IPS-NIHi7 (cell line): ENCODE data around the gene RFPL2.
"Not testable (repeated sequence)": the region's sequence is repeated elsewhere in the genome, so short reads cannot be mapped to it uniquely, and the experiment has no call there.

Experiments
- DNase-seq: peaks from one replicate; pipeline ENCODE4 v3.0.0; 2012; ENCODE audit warnings: mixed read lengths; ENCODE audit errors: extremely low spot score

The RFPL2 gene

DNA sequence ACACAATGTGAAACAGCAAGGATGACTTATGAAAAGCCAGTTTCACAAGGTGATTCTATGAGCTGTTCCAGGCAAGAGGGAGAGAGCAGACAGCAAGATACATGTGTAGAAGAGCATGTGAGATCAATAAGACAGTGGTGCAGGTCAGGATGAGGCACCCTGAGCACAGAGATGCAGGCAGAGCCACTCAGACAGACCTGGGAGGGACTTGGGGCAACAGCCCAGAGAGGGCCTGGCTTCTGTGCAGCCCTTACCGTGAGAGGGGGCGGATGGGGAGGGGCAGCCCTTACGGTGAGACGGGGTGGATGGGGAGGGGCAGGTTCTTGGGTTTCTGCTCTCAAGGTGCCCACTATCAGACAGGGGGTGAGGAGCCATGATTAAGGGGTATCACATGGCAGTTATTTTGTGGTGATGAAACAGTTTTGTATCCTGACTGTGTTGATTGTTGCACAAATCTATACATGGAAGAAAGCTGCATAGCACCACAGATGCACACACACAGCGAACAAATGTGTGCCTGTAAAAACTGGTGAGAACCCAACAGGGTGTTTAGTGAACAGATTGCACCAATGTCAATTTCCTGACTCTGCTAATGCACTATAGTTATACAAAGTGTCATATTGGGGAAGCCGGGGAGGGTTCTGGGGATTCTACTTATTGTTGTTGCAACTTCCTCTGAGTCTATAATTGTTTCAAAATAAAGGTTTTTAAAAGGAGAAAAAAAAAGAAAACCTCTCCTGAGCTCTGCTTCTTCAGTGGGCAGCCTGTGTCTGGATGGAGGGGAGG, 40.6 kb downstream of the RFPL2 start:
- peak; percentile 25 for DNase-seq

GRCh38 chr22:32160411-32160810, 44.5 kb downstream of the RFPL2 start:
- not testable (repeated sequence) for DNase-seq

GRCh38 chr22:32158712-32159533, 46.0 kb downstream of the RFPL2 start, which contains the start of gene C22orf42:
Gene C22orf42 (minus strand): TSS chr22:32159303. CDS start chr22:32159215, 88 bp downstream.
- peak; percentile 30 for DNase-seq

- not testable (repeated sequence) for DNase-seq
Observed at GRCh38 chr22:32157632-32158031, 47.2 kb downstream of the RFPL2 start.

DNA sequence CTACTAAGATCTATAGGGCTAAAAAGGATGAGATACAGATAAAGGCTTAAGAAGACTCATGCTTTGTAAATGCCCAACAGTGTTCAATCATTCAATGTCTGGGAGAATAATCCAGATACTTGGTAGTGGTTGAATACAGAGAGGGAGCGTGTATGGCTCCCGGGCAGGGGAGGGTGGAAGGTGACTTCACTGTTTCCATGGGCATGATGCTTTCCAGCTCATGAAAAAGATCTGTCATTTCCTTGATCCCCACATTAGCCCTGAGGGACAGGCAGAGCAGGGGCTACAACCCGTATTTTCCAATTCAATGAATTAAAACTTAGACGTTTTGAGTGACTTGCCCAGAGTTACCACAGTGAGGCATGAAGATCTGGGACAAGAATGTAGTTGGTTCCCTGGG, 50.1 kb downstream of the RFPL2 start:
- not testable (repeated sequence) for DNase-seq

GRCh38 chr22:32151641-32152040, 53.2 kb downstream of the RFPL2 start:
- not testable (repeated sequence) for DNase-seq

DNA sequence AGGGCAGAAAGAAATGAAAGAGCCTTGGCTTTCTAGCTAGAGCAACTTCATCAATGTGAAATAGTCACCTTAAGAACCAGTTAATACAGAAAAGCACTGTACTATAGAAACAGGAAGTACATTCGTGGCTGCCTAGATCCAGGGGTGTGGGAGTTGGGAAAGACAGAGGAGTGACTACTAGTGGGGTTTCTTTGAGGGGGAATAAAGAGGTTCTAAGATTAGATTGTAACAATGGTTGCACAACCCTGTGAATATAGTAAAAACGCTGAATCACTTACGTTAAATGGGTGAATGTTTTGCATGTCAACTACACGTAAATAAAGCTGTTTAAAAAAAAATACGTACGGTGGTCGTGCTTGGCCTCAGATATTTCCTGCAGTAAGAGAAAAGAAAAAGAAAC, 54.2 kb downstream of the RFPL2 start:
- DNase-seq: not testable (repeated sequence)

GRCh38 chr22:32148372-32148771, 56.5 kb downstream of the RFPL2 start:
- DNase-seq: not testable (repeated sequence)

GRCh38 chr22:32147128-32147527, 57.7 kb downstream of the RFPL2 start:
- DNase-seq: not testable (repeated sequence)

- DNase-seq: no peak
Observed at GRCh38 chr22:32144496-32145274, 60.2 kb downstream of the RFPL2 start.

GRCh38 chr22:32142600-32142999, 62.3 kb downstream of the RFPL2 start:
- no peak for DNase-seq

DNA sequence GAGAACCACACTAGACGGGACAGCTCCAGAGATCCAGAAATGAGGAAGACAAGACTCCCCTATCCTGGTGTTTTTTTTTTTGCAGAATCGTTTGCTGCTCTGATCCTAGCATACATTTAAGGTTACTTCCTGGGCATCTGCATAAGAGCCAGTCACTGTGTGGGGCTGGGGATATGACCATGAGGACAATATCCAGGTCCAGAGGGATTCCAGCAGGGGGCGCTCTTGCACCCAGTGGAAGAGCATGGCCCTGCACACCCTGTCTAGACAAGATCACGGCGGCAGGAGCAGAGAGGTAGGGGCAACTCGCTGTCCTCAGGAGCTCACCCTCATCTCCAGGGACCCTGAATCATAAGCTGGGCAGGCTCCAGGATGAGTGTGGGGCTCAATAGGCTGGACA, 64.2 kb downstream of the RFPL2 start:
- not testable (repeated sequence) for DNase-seq
